ENCODE results near the gene OR10J4. TPM values are rescaled to one million over a fixed set of nuclear protein-coding genes. Genes with fewer than 3 reads are reported as not detected.

The OR10J4 gene
- total and polyA plus RNA-seq, 7 donors = not detected

GRCh38 chr1:159429074-159429861, 2.7 kb upstream of the OR10J4 start:
- Histone ChIP-seq H3K36me3 (ENCODE audit: insufficient read depth in 1 of 2, low read depth in 1 of 2) (no peaks in the 10 kb centered on the region), H3K4me1 (no peaks in the 10 kb centered on the region), H3K4me3 (no peak overlapping the region), H3K9me3 (no peaks in the 10 kb centered on the region), H3K27me3 (ENCODE audit: insufficient read depth in 3 of 3, low read length in 2 of 3) (no peaks in the 10 kb centered on the region), H3K27ac (no peak overlapping the region)
- no peak for DNase-seq
- WGBS, 3 donors = 73 to 77% (median 74%) methylated on average over 4 of the region's 4 CpGs
- ATAC-seq = no peak
- intact Hi-C loops (cut with DNase I) = no loop called here
- TF ChIP-seq CTCF (IDR thresholded peaks at IDR 0.05) = no peak

GRCh38 chr1:159430985-159431384, 1.0 kb upstream of the OR10J4 start:
- TF ChIP-seq CTCF (IDR thresholded peaks at IDR 0.05) = no peak
- Histone ChIP-seq H3K27ac (no peak overlapping the region), H3K36me3 (ENCODE audit: insufficient read depth in 1 of 2, low read depth in 1 of 2) (no peaks in the 10 kb centered on the region), H3K9me3 (no peaks in the 10 kb centered on the region), H3K4me1 (no peaks in the 10 kb centered on the region), H3K4me3 (no peak overlapping the region), H3K27me3 (ENCODE audit: insufficient read depth in 3 of 3, low read length in 2 of 3) (no peaks in the 10 kb centered on the region)
- WGBS, 3 donors = 81 to 90% (median 88%) methylated on average over 6 of the region's 6 CpGs
- DNase-seq (no peak), ATAC-seq (no peak)
- intact Hi-C loops (cut with DNase I) = no loop called here

- DNase-seq (no peak), ATAC-seq (no peak)
- intact Hi-C loops (cut with DNase I) = no loop called here
- Histone ChIP-seq H3K27ac (no peak overlapping the region), H3K36me3 (ENCODE audit: insufficient read depth in 1 of 2, low read depth in 1 of 2) (no peaks in the 10 kb centered on the region), H3K4me3 (no peak overlapping the region), H3K9me3 (no peaks in the 10 kb centered on the region), H3K4me1 (no peaks in the 10 kb centered on the region), H3K27me3 (ENCODE audit: insufficient read depth in 3 of 3, low read length in 2 of 3) (no peaks in the 10 kb centered on the region)
- 73 to 82% (median 76%) methylated on average over 4 of the region's 4 CpGs for WGBS, 3 donors
- TF ChIP-seq CTCF (IDR thresholded peaks at IDR 0.05) = no peak
Observed at GRCh38 chr1:159436469-159436868, 4.5 kb downstream of the OR10J4 start.

DNA sequence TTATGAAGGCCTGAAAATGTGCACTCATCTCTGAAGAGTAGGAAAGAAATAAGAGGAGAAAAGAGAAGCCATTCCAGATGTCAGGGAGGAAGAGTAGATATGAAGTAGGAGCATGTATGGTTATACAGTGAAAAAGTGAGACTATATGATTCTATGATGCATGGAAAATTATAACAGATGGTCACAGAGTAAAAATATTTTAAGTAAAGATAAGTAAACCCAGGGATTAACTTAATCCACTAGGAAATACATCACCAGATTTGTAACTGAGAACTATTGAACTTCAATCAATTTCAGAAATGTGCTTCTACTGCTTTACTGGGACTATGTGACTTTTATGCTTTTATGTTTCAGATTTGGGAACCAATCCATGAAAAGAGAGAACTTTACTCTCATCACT, 7.4 kb downstream of the OR10J4 start, which contains the start of gene OR10J1:
Gene OR10J1 (plus strand): TSS at position 301 of the 400 bp plus-strand sequence. CDS start 70 bp downstream, at position 371.
- Histone ChIP-seq H3K4me3 (no peak within 1 kb of the TSS), H3K36me3 (ENCODE audit: insufficient read depth in 1 of 2, low read depth in 1 of 2) (no peaks in the 10 kb centered on the region), H3K27ac (no peak within 1 kb of the TSS), H3K27me3 (ENCODE audit: insufficient read depth in 3 of 3, low read length in 2 of 3) (no peaks in the 10 kb centered on the region), H3K4me1 (no peaks in the 10 kb centered on the region), H3K9me3 (no peaks in the 10 kb centered on the region)
- no peak for ATAC-seq
- DNase-seq = no peak
- TF ChIP-seq CTCF (IDR thresholded peaks at IDR 0.05) = no peak
- intact Hi-C loops (cut with DNase I) = no loop called here

DNA sequence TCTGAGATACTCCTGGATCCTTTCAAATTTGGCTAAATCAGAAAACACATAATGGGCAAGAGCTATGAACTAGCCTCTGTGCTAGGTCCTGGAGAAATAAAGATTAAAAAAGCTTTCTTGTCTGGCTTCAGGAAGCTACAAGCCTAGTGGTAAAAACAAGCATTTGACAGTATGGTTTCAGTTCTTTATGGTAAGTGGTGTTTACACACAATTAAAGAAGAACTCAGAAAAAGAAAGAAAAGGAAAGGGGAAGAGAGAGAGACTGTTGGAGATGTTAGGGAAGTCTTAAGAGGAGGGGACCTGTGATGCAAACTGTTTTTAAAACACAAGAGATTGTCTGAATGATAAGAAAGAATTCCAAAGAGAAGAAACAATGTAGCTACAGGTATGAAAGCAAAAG, 9.4 kb downstream of the OR10J4 start:
- no peaks in the 10 kb centered on the region for H3K9me3 ChIP-seq
- no peak for TF ChIP-seq CTCF (IDR thresholded peaks at IDR 0.05)
- intact Hi-C loops (cut with DNase I) = no loop called here
- H3K27ac ChIP-seq = no peak overlapping the region
- DNase-seq (no peak), ATAC-seq (no peak)
- H3K27me3 ChIP-seq (ENCODE audit: insufficient read depth in 3 of 3, low read length in 2 of 3) = no peaks in the 10 kb centered on the region
- no peaks in the 10 kb centered on the region for H3K36me3 ChIP-seq (ENCODE audit: insufficient read depth in 1 of 2, low read depth in 1 of 2)
- H3K4me3 ChIP-seq = no peak overlapping the region
- no peaks in the 10 kb centered on the region for H3K4me1 ChIP-seq
